ENCODE data around the gene C16orf90. TPM values are rescaled to one million over a fixed set of nuclear protein-coding genes. Genes with fewer than 3 reads are reported as not detected.

C16orf90 gene
- polyA plus RNA-seq, 1 of the 3 experiments (the other 2 are of a cell fraction) = not detected

DNA sequence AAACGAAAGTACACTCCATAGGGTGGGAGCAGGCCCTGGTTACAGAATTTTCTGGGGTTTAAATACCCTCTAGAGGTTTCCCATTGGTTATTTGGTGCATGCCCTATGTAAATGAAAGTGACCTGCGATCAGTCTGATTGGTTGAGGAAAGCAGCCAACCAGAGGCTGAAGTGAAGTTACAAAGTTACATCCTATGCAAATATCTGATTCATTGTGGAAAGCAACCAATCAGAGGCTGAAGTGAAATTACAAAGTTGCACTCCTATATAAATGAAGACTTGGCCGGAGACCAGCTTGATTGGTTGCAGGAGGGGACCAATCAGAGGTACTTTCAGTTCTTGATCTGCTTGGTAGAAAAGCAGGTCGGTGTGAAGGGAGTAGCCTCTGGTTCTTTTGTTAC lies 27.4 kb downstream of the C16orf90 start:
- CTCF ChIA-PET = no interaction called here

DNA sequence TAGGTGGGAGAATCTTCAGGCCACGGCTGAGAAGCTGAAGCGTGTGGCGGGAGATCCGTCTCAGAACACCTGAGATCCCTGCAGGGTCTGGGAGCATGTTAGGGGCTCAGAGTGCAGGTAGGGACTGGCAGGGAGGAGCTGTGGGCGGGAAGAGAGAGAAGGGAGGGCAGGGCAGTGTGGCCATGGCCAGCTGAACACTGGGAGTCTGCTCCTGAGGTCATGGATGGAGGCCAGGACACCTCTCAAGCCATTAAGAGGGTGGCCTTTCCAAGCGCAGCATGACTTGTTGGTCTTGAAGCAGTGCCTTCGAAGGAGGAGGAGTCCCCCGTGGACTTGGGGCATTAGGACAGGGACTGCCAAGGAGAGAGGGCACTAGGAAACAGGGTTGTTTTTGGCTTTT lies 28.1 kb downstream of the C16orf90 start:
- Histone ChIP-seq H3K4me1 (ENCODE audit: control insufficient read depth in 1 of 2, insufficient read depth in 2 of 2, low read depth in 1 of 2, low read length in 1 of 2) (peaks cover 0 to 4% of the 10 kb centered on the region in 2 experiments; a peak in 2 of 4 replicates), H3K27me3 (ENCODE audit: insufficient read depth) (no peaks in the 10 kb centered on the region), H3K9me2 (no peaks in the 10 kb centered on the region), H3F3A (replicated peaks; ENCODE audit: insufficient read depth) (no peaks in the 10 kb centered on the region), H3K36me3 (replicated peaks in 1 of 2; ENCODE audit: control insufficient read depth in 1 of 2, insufficient read depth in 2 of 2, low read length in 1 of 2) (peaks cover 9 to 10% of the 10 kb centered on the region in 2 experiments), H3K27ac (ENCODE audit: low read depth in 2 of 2, low read length in 1 of 2) (no peak overlapping the region), H3K4me2 (no peak overlapping the region), H4K20me1 (ENCODE audit: insufficient read depth) (peaks cover 99% of the 10 kb centered on the region), H3K9me3 (no peaks in the 10 kb centered on the region), H3K9ac (no peak overlapping the region), H3K4me3 (ENCODE audit: low read depth in 2 of 2, low read length in 1 of 2) (no peak overlapping the region), H2AFZ (ENCODE audit: low read depth) (no peak overlapping the region), H3K79me2 (ENCODE audit: insufficient read depth) (peaks cover 100% of the 10 kb centered on the region)
- CTCF ChIA-PET = no interaction called here
- POLR2A ChIA-PET = interaction anchor here (1.8 kb wide), 1 partner anchor 10 kb away, joined by 5 read pairs; no protein-coding TSS in a partner anchor
- no peak for DNase-seq
- WGBS (ENCODE audit: low lambda C conversion rate) = 99% methylated on average over 5 of the region's 8 CpGs
- TF ChIP-seq, protein P1, sequence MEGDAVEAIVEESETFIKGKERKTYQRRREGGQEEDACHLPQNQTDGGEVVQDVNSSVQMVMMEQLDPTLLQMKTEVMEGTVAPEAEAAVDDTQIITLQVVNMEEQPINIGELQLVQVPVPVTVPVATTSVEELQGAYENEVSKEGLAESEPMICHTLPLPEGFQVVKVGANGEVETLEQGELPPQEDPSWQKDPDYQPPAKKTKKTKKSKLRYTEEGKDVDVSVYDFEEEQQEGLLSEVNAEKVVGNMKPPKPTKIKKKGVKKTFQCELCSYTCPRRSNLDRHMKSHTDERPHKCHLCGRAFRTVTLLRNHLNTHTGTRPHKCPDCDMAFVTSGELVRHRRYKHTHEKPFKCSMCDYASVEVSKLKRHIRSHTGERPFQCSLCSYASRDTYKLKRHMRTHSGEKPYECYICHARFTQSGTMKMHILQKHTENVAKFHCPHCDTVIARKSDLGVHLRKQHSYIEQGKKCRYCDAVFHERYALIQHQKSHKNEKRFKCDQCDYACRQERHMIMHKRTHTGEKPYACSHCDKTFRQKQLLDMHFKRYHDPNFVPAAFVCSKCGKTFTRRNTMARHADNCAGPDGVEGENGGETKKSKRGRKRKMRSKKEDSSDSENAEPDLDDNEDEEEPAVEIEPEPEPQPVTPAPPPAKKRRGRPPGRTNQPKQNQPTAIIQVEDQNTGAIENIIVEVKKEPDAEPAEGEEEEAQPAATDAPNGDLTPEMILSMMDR (IDR thresholded peaks at IDR 0.05) = no peak
- no peak for TF ChIP-seq TAF1 (IDR thresholded peaks at IDR 0.05; ENCODE audit: borderline replicate concordance, low read depth, low read length)
- no peak for TF ChIP-seq IRF3 (IDR thresholded peaks at IDR 0.05; ENCODE audit: low read depth, low read length)
- TF ChIP-seq ELF1 (IDR thresholded peaks at IDR 0.05) = no peak
- no peak for TF ChIP-seq NFIC (IDR thresholded peaks at IDR 0.05; ENCODE audit: borderline replicate concordance)
- no peak for TF ChIP-seq RXRA (IDR thresholded peaks at IDR 0.05; ENCODE audit: borderline replicate concordance, low read depth)
- TF ChIP-seq PBX3 (IDR thresholded peaks at IDR 0.05) = no peak
- no peak for TF ChIP-seq TCF12 (IDR thresholded peaks at IDR 0.05)
- no peak for TF ChIP-seq RFX5 (IDR thresholded peaks at IDR 0.05; ENCODE audit: low read length)

More for the DNA sequence above, 27.4 kb downstream of the C16orf90 start:
- Histone ChIP-seq H3K27ac (ENCODE audit: low read depth in 2 of 2, low read length in 1 of 2) (no peak overlapping the region), H3F3A (replicated peaks; ENCODE audit: insufficient read depth) (no peaks in the 10 kb centered on the region), H3K27me3 (ENCODE audit: insufficient read depth) (no peaks in the 10 kb centered on the region), H3K9me2 (no peaks in the 10 kb centered on the region), H3K36me3 (replicated peaks in 1 of 2; ENCODE audit: control insufficient read depth in 1 of 2, insufficient read depth in 2 of 2, low read length in 1 of 2) (peaks cover 10 to 11% of the 10 kb centered on the region in 2 experiments), H2AFZ (ENCODE audit: low read depth) (no peak overlapping the region), H3K79me2 (ENCODE audit: insufficient read depth) (peaks cover 100% of the 10 kb centered on the region), H3K9me3 (no peaks in the 10 kb centered on the region), H3K4me1 (ENCODE audit: control insufficient read depth in 1 of 2, insufficient read depth in 2 of 2, low read depth in 1 of 2, low read length in 1 of 2) (peaks cover 0 to 4% of the 10 kb centered on the region in 2 experiments; a peak in 2 of 4 replicates), H3K4me2 (no peak overlapping the region), H3K4me3 (ENCODE audit: low read depth in 2 of 2, low read length in 1 of 2) (no peak overlapping the region), H3K9ac (no peak overlapping the region), H4K20me1 (ENCODE audit: insufficient read depth) (peaks cover 100% of the 10 kb centered on the region)
- POLR2A ChIA-PET = no interaction called here
- no peak for DNase-seq
- TF ChIP-seq NRF1 (IDR thresholded peaks at IDR 0.05; ENCODE audit: low read depth, low read length) = no peak
- TF ChIP-seq USF1 (IDR thresholded peaks at IDR 0.05; ENCODE audit: borderline replicate concordance, low read depth) = no peak
- TF ChIP-seq IRF3 (IDR thresholded peaks at IDR 0.05; ENCODE audit: low read depth, low read length) = no peak
- no peak for TF ChIP-seq TEAD4 (IDR thresholded peaks at IDR 0.05; ENCODE audit: borderline replicate concordance, insufficient read depth)
- no peak for TF ChIP-seq FOXJ3 (CRISPR knock-in tag; IDR thresholded peaks at IDR 0.05)
- no peak for TF ChIP-seq POLR2AphosphoS5 (IDR thresholded peaks at IDR 0.05; ENCODE audit: low read depth, low read length)
- no peak for TF ChIP-seq MXI1 (IDR thresholded peaks at IDR 0.05; ENCODE audit: low read depth, low read length)
- no peak for TF ChIP-seq EZH2phosphoT487 (IDR thresholded peaks at IDR 0.05; ENCODE audit: borderline replicate concordance, low read depth)
- no peak for TF ChIP-seq FOXM1 (IDR thresholded peaks at IDR 0.05; ENCODE audit: low read depth)
- no peak for TF ChIP-seq SIN3A (IDR thresholded peaks at IDR 0.05; ENCODE audit: borderline replicate concordance, low read depth, low read length)
- TF ChIP-seq USF2 (IDR thresholded peaks at IDR 0.05; ENCODE audit: borderline replicate concordance, low read depth, low read length) = no peak
- no peak for TF ChIP-seq TAF1 (IDR thresholded peaks at IDR 0.05; ENCODE audit: borderline replicate concordance, low read depth, low read length)
- TF ChIP-seq GATA2 (CRISPR knock-in tag; IDR thresholded peaks at IDR 0.05) = no peak
- TF ChIP-seq TCF12 (IDR thresholded peaks at IDR 0.05) = no peak
- no peak for TF ChIP-seq CHD2 (IDR thresholded peaks at IDR 0.05; ENCODE audit: low read length, partially characterized antibody)
- no peak for TF ChIP-seq ELF1 (IDR thresholded peaks at IDR 0.05)
- TF ChIP-seq RAD21 (IDR thresholded peaks at IDR 0.05; ENCODE audit: low read length) = no peak
- WGBS (ENCODE audit: low lambda C conversion rate) = 91% methylated on average over 4 of the region's 4 CpGs

Data from SK-N-SH (cell line).